ENCODE measurements around the gene MGAT3.

DNA sequence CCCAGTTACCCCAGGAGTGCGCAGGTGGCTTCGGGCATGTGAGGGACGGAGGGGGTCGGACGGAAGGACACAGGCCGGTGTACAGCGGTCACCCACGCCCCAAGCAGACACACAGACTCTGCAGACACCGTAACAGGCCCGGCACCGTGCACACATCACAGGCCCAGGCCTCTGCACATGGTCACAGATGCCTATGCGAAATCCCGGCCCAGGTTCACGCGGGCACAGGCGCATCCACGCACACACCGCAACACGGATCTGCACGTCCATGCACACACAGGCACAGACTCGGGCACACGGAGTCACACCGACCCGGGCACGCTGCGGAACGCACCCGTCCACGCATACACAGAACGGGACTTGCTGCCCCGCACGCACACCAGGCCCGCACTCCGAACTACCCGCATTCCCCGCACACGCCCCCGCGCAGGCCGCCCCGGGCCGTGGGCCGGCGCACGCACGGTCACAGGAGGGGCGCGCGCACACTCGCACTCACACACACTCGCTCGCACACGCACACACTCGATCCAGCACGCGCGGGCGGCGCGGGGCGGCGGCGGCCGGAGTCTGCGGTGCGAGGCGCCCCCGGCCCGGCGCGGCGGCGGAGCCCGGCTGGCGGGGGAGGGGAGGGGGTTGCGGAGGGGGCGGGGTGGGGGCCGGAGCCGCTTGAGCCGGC lies at the start of gene MGAT3:
- TF ChIP-seq, protein P1, sequence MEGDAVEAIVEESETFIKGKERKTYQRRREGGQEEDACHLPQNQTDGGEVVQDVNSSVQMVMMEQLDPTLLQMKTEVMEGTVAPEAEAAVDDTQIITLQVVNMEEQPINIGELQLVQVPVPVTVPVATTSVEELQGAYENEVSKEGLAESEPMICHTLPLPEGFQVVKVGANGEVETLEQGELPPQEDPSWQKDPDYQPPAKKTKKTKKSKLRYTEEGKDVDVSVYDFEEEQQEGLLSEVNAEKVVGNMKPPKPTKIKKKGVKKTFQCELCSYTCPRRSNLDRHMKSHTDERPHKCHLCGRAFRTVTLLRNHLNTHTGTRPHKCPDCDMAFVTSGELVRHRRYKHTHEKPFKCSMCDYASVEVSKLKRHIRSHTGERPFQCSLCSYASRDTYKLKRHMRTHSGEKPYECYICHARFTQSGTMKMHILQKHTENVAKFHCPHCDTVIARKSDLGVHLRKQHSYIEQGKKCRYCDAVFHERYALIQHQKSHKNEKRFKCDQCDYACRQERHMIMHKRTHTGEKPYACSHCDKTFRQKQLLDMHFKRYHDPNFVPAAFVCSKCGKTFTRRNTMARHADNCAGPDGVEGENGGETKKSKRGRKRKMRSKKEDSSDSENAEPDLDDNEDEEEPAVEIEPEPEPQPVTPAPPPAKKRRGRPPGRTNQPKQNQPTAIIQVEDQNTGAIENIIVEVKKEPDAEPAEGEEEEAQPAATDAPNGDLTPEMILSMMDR (IDR thresholded peaks at IDR 0.05; ENCODE audit: poor library complexity), result no peak
- TF ChIP-seq EZH2 (IDR thresholded peaks at IDR 0.05; ENCODE audit: borderline replicate concordance) (no peak), EZH2phosphoT487 (IDR thresholded peaks at IDR 0.05; ENCODE audit: low read depth, severe bottlenecking, unreplicated experiment) (no peak)
